ENCODE data around the gene IMPDH2. TPM values are rescaled to one million over a fixed set of nuclear protein-coding genes. Genes with fewer than 3 reads are reported as not detected.

IMPDH2 gene
- total RNA-seq, 4 donors from 2014 or later: 184 to 355 (median 229) TPM

- H3K27me3 ChIP-seq: no peaks in the 10 kb centered on the region
- TF ChIP-seq POLR2A (IDR thresholded peaks at IDR 0.05) (no peak), EP300 (IDR thresholded peaks at IDR 0.05) (no peak), POLR2AphosphoS5 (IDR thresholded peaks at IDR 0.05) (no peak), CTCF (IDR thresholded peaks at IDR 0.05) (no peak)
- WGBS: 98% methylated on average over 4 of the region's 4 CpGs
- H3K4me1 ChIP-seq: peaks cover 4% of the 10 kb centered on the region
- DNase-seq (ENCODE audit: low spot score in 2 of 2): no peak
- no peak overlapping the region for H3K4me3 ChIP-seq
- H3K27ac ChIP-seq: no peak overlapping the region
- peaks cover 72% of the 10 kb centered on the region for H3K36me3 ChIP-seq
- H3K9me3 ChIP-seq: no peaks in the 10 kb centered on the region
Observed at GRCh38 chr3:48983096-48983495, 46.1 kb downstream of the IMPDH2 start.

DNA sequence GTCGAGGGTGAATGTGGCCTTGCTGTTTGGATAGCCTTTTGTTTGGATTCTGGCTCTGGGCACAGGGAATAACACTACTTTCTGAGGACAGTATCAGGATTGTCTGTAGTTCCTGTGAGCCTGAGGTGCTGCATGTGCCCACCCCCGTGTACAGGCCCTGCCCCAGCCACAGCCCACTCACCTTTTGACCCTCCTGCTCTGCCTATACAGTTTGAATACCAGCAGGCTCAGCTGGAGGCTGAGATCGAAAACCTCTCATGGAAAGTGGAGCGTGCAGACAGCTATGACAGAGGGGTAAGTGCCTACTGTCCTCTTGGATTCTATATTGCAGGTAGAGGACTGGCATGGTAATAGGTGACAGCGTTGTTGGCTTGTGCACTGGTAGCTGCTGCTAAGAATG, 46.5 kb downstream of the IMPDH2 start:
- TF ChIP-seq EP300 (IDR thresholded peaks at IDR 0.05): no peak
- TF ChIP-seq POLR2A (IDR thresholded peaks at IDR 0.05): no peak
- no peak for TF ChIP-seq POLR2AphosphoS5 (IDR thresholded peaks at IDR 0.05)
- TF ChIP-seq CTCF (IDR thresholded peaks at IDR 0.05): no peak
- H3K36me3 ChIP-seq: peaks cover 76% of the 10 kb centered on the region

DNA sequence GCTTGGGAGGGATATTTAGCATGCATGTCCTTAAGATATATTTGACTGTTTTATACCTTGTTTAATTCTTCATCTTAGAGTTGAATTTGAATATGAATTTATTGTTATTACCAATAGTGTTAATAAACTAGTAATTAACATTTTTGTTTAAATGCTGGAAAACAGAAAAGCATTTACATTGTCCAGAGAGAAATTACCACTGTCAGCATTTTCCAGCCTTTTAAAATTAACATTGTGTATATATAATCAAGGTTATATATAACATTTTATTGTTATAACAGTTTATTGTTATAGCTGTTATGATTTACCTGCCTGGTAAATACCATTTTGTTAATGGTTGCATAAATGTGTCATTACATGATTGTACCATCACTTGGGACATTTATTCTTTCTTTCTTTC, 47.2 kb downstream of the IMPDH2 start:
- Histone ChIP-seq H3K36me3 (peaks cover 83% of the 10 kb centered on the region), H3K4me1 (peaks cover 8% of the 10 kb centered on the region), H3K4me3 (no peak overlapping the region), H3K9me3 (no peaks in the 10 kb centered on the region), H3K27me3 (no peaks in the 10 kb centered on the region), H3K27ac (no peak overlapping the region)
- no peak for DNase-seq (ENCODE audit: low spot score in 2 of 2)
- TF ChIP-seq POLR2A (IDR thresholded peaks at IDR 0.05): no peak
- TF ChIP-seq POLR2AphosphoS5 (IDR thresholded peaks at IDR 0.05): no peak
- TF ChIP-seq CTCF (IDR thresholded peaks at IDR 0.05): no peak

More for the DNA sequence above, 46.5 kb downstream of the IMPDH2 start:
- Histone ChIP-seq H3K4me1 (peaks cover 5% of the 10 kb centered on the region), H3K4me3 (no peak overlapping the region), H3K27me3 (no peaks in the 10 kb centered on the region), H3K27ac (no peak overlapping the region), H3K9me3 (no peaks in the 10 kb centered on the region)
- no peak for DNase-seq (ENCODE audit: low spot score in 2 of 2)
- 82% methylated on average over 5 of the region's 5 CpGs for WGBS

DNA sequence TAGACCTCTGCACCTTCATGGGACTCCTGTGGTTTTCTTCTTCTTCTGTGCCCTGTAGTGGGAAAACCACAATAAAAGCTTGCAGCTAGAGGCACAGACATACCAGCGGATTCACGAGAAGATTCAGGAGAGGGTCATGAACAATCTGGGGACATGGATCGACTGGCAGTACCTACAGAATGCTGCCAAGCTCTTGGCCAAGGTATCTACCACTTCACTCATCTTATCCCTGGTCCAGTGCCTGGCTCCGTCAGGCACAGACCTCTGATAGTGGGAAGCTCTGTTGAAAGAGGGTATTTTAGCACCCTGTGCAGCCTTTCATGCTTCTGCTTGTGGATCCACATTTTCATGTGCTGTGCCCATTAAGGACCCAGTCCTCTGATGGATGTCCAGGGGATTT, 48.9 kb downstream of the IMPDH2 start:
- TF ChIP-seq EP300 (IDR thresholded peaks at IDR 0.05) (no peak), POLR2A (IDR thresholded peaks at IDR 0.05) (no peak), CTCF (IDR thresholded peaks at IDR 0.05) (no peak), POLR2AphosphoS5 (IDR thresholded peaks at IDR 0.05) (no peak)
- Histone ChIP-seq H3K27me3 (no peaks in the 10 kb centered on the region), H3K4me1 (peaks cover 8% of the 10 kb centered on the region), H3K9me3 (no peaks in the 10 kb centered on the region), H3K4me3 (no peak overlapping the region), H3K36me3 (peaks cover 91% of the 10 kb centered on the region), H3K27ac (no peak overlapping the region)
- DNase-seq (ENCODE audit: low spot score in 2 of 2): no peak
- 98% methylated on average over 4 of the region's 4 CpGs for WGBS

- H3K36me3 ChIP-seq: peaks cover 91% of the 10 kb centered on the region
- H3K27me3 ChIP-seq: no peaks in the 10 kb centered on the region
- no peak for DNase-seq (ENCODE audit: low spot score in 2 of 2)
- no peak overlapping the region for H3K4me3 ChIP-seq
- TF ChIP-seq EP300 (IDR thresholded peaks at IDR 0.05) (no peak), POLR2A (IDR thresholded peaks at IDR 0.05) (no peak), CTCF (IDR thresholded peaks at IDR 0.05) (no peak), POLR2AphosphoS5 (IDR thresholded peaks at IDR 0.05) (no peak)
- 95% methylated on average over 3 of the region's 3 CpGs for WGBS
- no peak overlapping the region for H3K27ac ChIP-seq
- H3K9me3 ChIP-seq: no peaks in the 10 kb centered on the region
- peaks cover 8% of the 10 kb centered on the region for H3K4me1 ChIP-seq
Observed at GRCh38 chr3:48979451-48979850, 49.7 kb downstream of the IMPDH2 start.

Other genes starting within 250 kb of the IMPDH2 start
- 10 to 100 TPM; 24.9 to 34.5 (median 29.5) TPM for gene PRKAR2A, start 181.5 kb downstream of the IMPDH2 start, total RNA-seq
- gene SLC25A20, start 130.5 kb downstream of the IMPDH2 start, total RNA-seq: 10 to 100 TPM; 11.3 to 23.7 (median 17.9) TPM
- 100 to 1,000 TPM in 1 of 4 donors, 10 to 100 TPM in 3; 57.9 to 148 (median 61.8) TPM for gene ARIH2, start 110.6 kb downstream of the IMPDH2 start, total RNA-seq
- gene P4HTM, start 39.2 kb downstream of the IMPDH2 start, total RNA-seq: 10 to 100 TPM; 18.5 to 57.2 (median 27.9) TPM
- 100 to 1,000 TPM in 1 of 4 donors, 10 to 100 TPM in 3; 49.1 to 105 (median 55.5) TPM for gene WDR6, start 22.0 kb downstream of the IMPDH2 start, total RNA-seq
- gene DALRD3, start 10.8 kb downstream of the IMPDH2 start, total RNA-seq: 10 to 100 TPM; 44.3 to 55.4 (median 50.7) TPM
- 100 to 1,000 TPM in 1 of 4 donors, 10 to 100 TPM in 3; 45.0 to 104 (median 63.1) TPM for gene NDUFAF3, start 7.3 kb downstream of the IMPDH2 start, total RNA-seq
- gene QRICH1, start 64.7 kb upstream of the IMPDH2 start, total RNA-seq: 100 to 1,000 TPM in 2 of 4 donors, 10 to 100 TPM in 2; 85.8 to 187 (median 115) TPM
- gene QARS1, start 75.4 kb upstream of the IMPDH2 start, total RNA-seq: 100 to 1,000 TPM; 297 to 451 (median 380) TPM
- gene USP19, start 91.4 kb upstream of the IMPDH2 start, total RNA-seq: 10 to 100 TPM; 46.1 to 82.1 (median 76.0) TPM
- 100 to 1,000 TPM; 333 to 563 (median 501) TPM for gene LAMB2, start 103.7 kb upstream of the IMPDH2 start, total RNA-seq
- 10 to 100 TPM; 29.0 to 48.2 (median 35.3) TPM for gene CCDC71, start 136.9 kb upstream of the IMPDH2 start, total RNA-seq
- gene KLHDC8B, start 142.2 kb upstream of the IMPDH2 start, total RNA-seq: 10 to 100 TPM; 53.1 to 63.6 (median 59.3) TPM
- 1 to 10 TPM; 5.9 to 9.0 (median 8.5) TPM for gene C3orf62, start 247.8 kb upstream of the IMPDH2 start, total RNA-seq